DOHH2 (cell line): ENCODE data around the gene TPO.

Source experiments
- H3F3A ChIP-seq: fragments of 200-600 bp; sonication (generic), shearing (Covaris generic); 2 replicates; pipeline ENCODE4 v1.6.0; 2016; ENCODE audit warnings: antibody characterized with exemption, mild to moderate bottlenecking; ENCODE audit not compliant: control insufficient read depth, insufficient read depth
- H3K27ac ChIP-seq: fragments of 200-600 bp; sonication (generic); 2 replicates; pipeline ENCODE4 v1.5.1; 2014; ENCODE audit warnings: low read depth, mild to moderate bottlenecking, low read length, moderate library complexity
- H3K27me3 ChIP-seq: fragments of 200-600 bp; sonication (generic); 2 replicates; pipeline ENCODE4 v1.6.1; 2014; ENCODE audit warnings: mild to moderate bottlenecking, low read length, mixed read lengths; ENCODE audit not compliant: control insufficient read depth
- H3K36me3 ChIP-seq: fragments of 200-600 bp; sonication (generic); 2 replicates; pipeline ENCODE4 v1.6.1; 2014; ENCODE audit warnings: mild to moderate bottlenecking, low read length, moderate library complexity, mixed read lengths; ENCODE audit not compliant: control insufficient read depth
- H3K4me1 ChIP-seq: fragments of 200-600 bp; sonication (generic); 2 replicates; pipeline ENCODE4 v1.6.1; 2014; ENCODE audit warnings: mild to moderate bottlenecking, low read length, mixed read lengths; ENCODE audit not compliant: control insufficient read depth
- H3K4me2 ChIP-seq: fragments of 200-600 bp; sonication (generic); 2 replicates; pipeline ENCODE4 v1.6.0; 2014; ENCODE audit warnings: mild to moderate bottlenecking, low read length, moderate library complexity
- H3K4me3 ChIP-seq: fragments of 200-600 bp; sonication (generic); 2 replicates; pipeline ENCODE4 v1.5.1; 2014; ENCODE audit warnings: mild to moderate bottlenecking, low read length, mixed read lengths
- H3K79me2 ChIP-seq: fragments of 200-600 bp; sonication (generic); 2 replicates; pipeline ENCODE4 v1.6.1; 2014; ENCODE audit warnings: mild to moderate bottlenecking, low read length, mixed read lengths; ENCODE audit not compliant: control insufficient read depth
- H3K9me2 ChIP-seq: fragments of 200-600 bp; sonication (generic); replicated peaks from 2 replicates; pipeline ENCODE4 v1.6.1; 2014; ENCODE audit warnings: mild to moderate bottlenecking, low read length, mixed read lengths; ENCODE audit not compliant: control insufficient read depth
- H3K9me3 ChIP-seq: fragments of 200-600 bp; sonication (generic); 2 replicates; pipeline ENCODE4 v1.6.1; 2014; ENCODE audit warnings: antibody characterized with exemption, low read length, mixed read lengths; ENCODE audit not compliant: control insufficient read depth, insufficient read depth
- H4K20me1 ChIP-seq: fragments of 200-600 bp; sonication (generic); 2 replicates; pipeline ENCODE4 v1.6.0; 2014; ENCODE audit warnings: low read depth, mild to moderate bottlenecking, antibody characterized with exemption, low read length, moderate library complexity; ENCODE audit not compliant: control insufficient read depth, insufficient read depth
- CTCF ChIP-seq: fragments of 200-600 bp; sonication (generic); IDR thresholded peaks from one replicate; pipeline ENCODE4 v1.5.1; 2014; ENCODE audit warnings: antibody characterized with exemption, mild to moderate bottlenecking, low read depth, low read length; ENCODE audit not compliant: poor library complexity, severe bottlenecking
- EZH2phosphoT487 ChIP-seq: fragments of 200-600 bp; sonication (generic); IDR thresholded peaks from 2 replicates; pipeline ENCODE4 v1.6.1; 2017; ENCODE audit warnings: borderline replicate concordance, mild to moderate bottlenecking, antibody characterized with exemption, low read length, moderate library complexity, mixed read lengths

Gene TPO

GRCh38 chr2:1450915-1451314 is 37.7 kb downstream of the TPO start:
- H3K36me3 ChIP-seq: no peaks in the 10 kb centered on the region
- H3K27ac ChIP-seq: no peak overlapping the region
- no peak for TF ChIP-seq CTCF
- TF ChIP-seq EZH2phosphoT487: no peak
- no peaks in the 10 kb centered on the region for H3K79me2 ChIP-seq
- H3K9me3 ChIP-seq: peaks cover 8% of the 10 kb centered on the region; the same call in 1 of the 2 replicates
- H3K9me2 ChIP-seq: no peaks in the 10 kb centered on the region
- no peak overlapping the region for H3K4me3 ChIP-seq
- H3F3A ChIP-seq: no peaks in the 10 kb centered on the region
- H4K20me1 ChIP-seq: no peaks in the 10 kb centered on the region
- H3K4me2 ChIP-seq: no peak overlapping the region
- no peaks in the 10 kb centered on the region for H3K4me1 ChIP-seq
- no peaks in the 10 kb centered on the region for H3K27me3 ChIP-seq

GRCh38 chr2:1451422-1451821 is 38.2 kb downstream of the TPO start:
- H3K36me3 ChIP-seq: no peaks in the 10 kb centered on the region
- H3K4me3 ChIP-seq: no peak overlapping the region
- H3K9me3 ChIP-seq: peaks cover 11% of the 10 kb centered on the region; the same call in 1 of the 2 replicates
- no peaks in the 10 kb centered on the region for H3K4me1 ChIP-seq
- H3K4me2 ChIP-seq: no peak overlapping the region
- no peaks in the 10 kb centered on the region for H3K27me3 ChIP-seq
- H4K20me1 ChIP-seq: no peaks in the 10 kb centered on the region
- H3F3A ChIP-seq: no peaks in the 10 kb centered on the region
- H3K27ac ChIP-seq: no peak overlapping the region
- no peak for TF ChIP-seq CTCF
- TF ChIP-seq EZH2phosphoT487: no peak
- no peaks in the 10 kb centered on the region for H3K79me2 ChIP-seq
- H3K9me2 ChIP-seq: no peaks in the 10 kb centered on the region

DNA sequence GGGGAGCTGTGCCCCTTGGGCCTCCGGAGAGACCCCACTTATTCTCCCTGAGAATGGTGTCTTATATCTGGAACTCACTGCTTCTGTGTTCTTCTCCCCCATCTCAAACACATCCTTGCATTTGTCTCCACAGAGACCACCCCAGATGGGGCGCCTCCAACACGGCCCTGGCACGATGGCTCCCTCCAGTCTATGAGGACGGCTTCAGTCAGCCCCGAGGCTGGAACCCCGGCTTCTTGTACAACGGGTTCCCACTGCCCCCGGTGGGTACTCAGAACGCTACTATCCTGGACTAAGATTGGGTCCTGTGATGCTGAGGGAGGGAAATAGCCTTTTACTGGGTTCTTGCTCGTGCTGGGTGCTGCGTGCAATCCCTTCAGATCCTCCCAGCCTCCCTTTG is 40.3 kb downstream of the TPO start:
- Histone ChIP-seq H3K79me2 (no peaks in the 10 kb centered on the region), H3K4me2 (no peak overlapping the region)

More for the DNA sequence above, 40.3 kb downstream of the TPO start:
- Histone ChIP-seq H3K9me2 (no peaks in the 10 kb centered on the region), H3K4me1 (no peaks in the 10 kb centered on the region), H3K27me3 (no peaks in the 10 kb centered on the region), H3F3A (no peaks in the 10 kb centered on the region), H3K9me3 (peaks cover 20% of the 10 kb centered on the region; the same call in 1 of the 2 replicates), H4K20me1 (no peaks in the 10 kb centered on the region), H3K4me3 (no peak overlapping the region), H3K36me3 (no peaks in the 10 kb centered on the region), H3K27ac (no peak overlapping the region)
- no peak for TF ChIP-seq CTCF
- no peak for TF ChIP-seq EZH2phosphoT487
